Hepatic stellate cell (primary cell): ENCODE data around the gene SLC35F6.
"Not testable (repeated sequence)": the region's sequence is repeated elsewhere in the genome, so short reads cannot be mapped to it uniquely, and the experiment has no call there.

Source experiments
- DNase-seq: peaks from one replicate; pipeline ENCODE4 v3.0.0; 2011; ENCODE audit warnings: low spot score

The SLC35F6 gene

GRCh38 chr2:26730549-26731344 lies 33.3 kb upstream of the SLC35F6 start:
- DNase-seq, result no peak

DNA sequence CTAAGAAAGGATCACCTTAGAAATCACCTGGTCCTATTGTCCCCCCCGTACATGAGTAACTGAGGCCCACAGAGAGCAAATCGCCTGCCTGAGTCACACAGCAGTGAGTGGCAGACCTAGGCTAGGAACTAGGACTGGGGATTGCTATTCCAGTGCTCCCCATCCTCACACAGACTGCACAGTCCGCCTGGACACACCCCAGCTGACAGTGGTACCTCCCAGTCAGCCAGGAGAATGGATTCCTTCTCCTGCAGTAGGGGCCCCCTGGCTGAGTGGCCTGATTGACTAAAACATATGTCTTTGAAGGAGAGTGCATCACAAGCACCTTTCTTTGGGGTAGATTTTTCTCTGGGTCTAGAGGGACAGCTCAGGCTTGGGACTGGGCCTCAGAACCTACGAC lies 32.4 kb upstream of the SLC35F6 start:
- no peak for DNase-seq

DNA sequence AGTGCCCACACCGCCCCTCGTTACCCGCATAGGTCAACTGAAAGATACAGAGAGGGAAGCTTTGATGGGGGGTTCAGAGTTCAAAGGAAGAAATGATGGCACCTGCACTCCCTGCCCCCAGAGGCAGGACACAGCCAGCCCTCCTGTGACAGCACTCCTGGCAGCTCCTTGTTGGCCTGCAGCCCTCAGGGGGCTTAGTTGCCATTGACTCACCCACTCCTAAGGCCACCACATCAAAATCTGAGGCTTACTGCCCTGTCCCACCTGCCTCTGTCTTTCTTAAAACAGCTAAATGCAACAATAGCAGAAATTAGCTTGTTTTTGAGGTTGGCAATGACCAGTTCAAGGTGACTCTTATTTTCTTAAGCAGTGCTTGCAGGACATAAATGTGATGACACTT lies 31.6 kb upstream of the SLC35F6 start:
- DNase-seq, result no peak

GRCh38 chr2:26733413-26733812 lies 30.7 kb upstream of the SLC35F6 start:
- DNase-seq, result no peak

DNA sequence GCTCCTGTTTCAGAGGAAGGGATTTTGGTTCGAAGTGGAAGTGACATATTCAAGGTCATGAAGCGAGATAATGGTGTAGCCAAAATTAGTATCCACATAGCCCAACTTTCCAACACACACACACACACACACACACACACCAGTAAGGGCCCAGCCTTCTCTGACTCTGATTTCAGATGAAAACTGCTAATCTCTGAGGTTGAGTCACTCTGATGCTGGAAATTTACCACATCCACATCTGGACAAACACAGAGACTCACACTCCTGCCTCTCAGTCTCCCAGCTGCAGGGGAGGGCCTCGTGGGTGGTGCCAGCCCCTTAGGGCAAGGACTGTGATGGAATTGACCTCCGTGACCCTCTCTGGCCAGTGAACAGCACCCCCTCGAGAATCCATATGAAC lies 29.0 kb upstream of the SLC35F6 start:
- DNase-seq, result peak; percentile 82

GRCh38 chr2:26735883-26736588 lies 28.0 kb upstream of the SLC35F6 start:
- no peak for DNase-seq

GRCh38 chr2:26737221-26737620 lies 26.9 kb upstream of the SLC35F6 start:
- DNase-seq, result no peak

- no peak for DNase-seq
These were observed 25.6 kb upstream of the SLC35F6 start for GRCh38 chr2:26738481-26738880.

DNA sequence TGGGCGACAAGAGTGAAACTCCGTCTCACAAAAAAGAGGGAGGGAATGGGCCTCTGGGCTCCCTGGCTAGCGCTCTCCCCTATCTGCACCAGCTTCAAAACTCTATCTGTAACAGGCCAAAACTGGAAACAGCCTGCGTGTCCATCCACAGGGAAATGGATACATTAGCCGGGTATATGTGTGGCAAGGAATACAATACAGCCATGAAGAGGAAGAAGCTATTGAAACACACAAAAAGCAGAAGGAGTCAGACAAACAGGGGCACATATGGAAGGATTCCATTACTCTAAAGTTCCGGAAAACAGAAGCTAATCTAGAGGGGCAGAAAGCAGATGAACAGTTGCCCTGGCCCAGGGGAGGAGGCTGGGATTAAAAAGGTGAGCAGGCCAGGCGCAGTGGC lies 24.6 kb upstream of the SLC35F6 start:
- DNase-seq, result no peak

DNA sequence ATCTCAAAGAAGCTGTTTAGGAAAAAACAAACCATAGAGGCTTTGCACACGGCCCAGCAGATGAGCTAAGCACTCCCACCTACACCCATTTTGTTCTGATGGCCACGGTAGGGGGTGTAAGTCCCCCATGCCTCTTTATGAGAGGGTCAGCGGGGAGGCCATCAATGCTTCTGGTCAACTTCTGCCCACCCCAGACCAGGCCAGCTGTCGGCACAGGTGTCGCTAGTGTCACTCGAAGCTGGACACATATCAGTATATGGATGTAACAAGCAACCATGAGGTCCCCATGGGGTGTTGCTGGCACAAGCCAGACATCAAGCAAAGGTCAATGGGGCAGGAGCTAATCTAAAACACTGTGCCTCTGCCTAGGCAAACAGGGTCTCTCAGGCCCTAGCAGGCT lies 23.7 kb upstream of the SLC35F6 start:
- DNase-seq, result no peak

- DNase-seq, result no peak
These were observed 23.2 kb upstream of the SLC35F6 start for GRCh38 chr2:26740890-26741302.

- no peak for DNase-seq
These were observed 21.9 kb upstream of the SLC35F6 start for GRCh38 chr2:26742048-26742770.

DNA sequence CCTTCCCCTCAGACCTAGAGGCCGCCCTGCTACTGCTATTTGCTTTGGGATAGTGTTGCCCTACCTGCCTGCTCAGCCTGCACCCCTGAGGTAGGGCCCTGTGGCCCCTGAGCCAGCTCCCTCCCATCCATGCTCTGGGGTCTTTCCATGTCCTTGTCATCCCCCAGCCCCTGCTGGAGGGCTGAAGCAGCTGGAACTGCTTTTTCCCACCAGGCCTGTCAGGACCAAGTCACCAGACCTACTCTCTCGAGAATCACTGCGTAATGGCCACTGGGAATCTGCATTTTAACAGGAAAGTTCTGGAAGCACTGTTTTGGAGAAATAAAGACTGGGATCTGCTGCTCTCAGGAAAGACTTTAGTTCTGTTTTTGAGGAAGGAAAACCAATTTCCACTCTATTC lies 20.2 kb upstream of the SLC35F6 start:
- no peak for DNase-seq

- no peak for DNase-seq
These were observed 19.1 kb upstream of the SLC35F6 start for GRCh38 chr2:26744953-26745352.

DNA sequence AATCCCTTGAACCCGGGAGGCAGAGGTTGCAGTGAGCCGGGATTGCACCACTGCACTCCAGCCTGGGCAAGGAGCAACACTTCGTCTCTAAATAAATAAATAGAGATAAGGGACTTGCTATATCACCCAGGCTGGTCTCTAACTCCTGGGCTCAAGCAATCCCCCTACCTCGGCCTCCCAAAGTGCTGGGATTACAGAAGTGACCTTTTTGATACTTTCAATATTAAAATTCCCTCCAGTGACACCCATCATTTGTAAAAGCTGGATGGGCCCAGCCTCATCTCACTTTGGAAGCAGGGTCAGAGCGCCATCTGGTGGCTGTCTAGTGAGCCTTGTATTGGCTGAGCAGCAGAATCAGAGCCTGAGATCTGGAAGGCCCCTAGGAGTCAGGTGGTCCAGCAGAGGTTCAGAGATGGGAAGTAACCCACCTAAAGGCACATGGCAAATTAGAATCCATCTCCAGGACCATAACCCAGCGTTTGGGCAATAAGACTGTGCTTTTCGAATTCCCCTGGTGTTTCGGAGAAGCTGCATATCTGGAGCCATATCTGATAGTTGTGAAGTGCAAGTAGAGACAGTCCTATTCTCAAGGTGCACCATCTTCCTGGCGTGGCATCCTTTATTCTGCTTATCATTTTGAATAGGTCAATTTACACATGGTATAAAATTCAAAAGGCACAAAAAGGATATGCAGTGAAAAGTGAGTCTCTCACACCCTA lies 18.3 kb upstream of the SLC35F6 start:
- DNase-seq, result peak; percentile 71

DNA sequence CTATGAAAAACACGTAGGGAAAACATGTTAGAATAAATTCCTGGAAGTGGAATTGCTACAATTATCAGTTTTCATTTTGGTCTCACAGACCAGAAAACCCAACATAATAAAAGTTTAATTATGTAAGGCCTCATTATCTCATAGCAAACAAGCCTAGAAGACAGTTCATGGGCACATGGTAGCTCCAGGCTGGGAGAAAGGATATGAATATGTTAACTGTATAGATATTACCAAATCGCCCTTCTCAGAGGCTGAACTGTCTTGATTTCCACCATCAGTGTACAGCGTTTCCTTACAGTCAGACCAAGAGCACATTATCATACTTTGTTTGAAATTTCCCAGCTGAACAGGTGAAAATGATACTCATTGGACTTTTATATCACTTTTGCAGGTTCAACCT lies 17.1 kb upstream of the SLC35F6 start:
- no peak for DNase-seq

DNA sequence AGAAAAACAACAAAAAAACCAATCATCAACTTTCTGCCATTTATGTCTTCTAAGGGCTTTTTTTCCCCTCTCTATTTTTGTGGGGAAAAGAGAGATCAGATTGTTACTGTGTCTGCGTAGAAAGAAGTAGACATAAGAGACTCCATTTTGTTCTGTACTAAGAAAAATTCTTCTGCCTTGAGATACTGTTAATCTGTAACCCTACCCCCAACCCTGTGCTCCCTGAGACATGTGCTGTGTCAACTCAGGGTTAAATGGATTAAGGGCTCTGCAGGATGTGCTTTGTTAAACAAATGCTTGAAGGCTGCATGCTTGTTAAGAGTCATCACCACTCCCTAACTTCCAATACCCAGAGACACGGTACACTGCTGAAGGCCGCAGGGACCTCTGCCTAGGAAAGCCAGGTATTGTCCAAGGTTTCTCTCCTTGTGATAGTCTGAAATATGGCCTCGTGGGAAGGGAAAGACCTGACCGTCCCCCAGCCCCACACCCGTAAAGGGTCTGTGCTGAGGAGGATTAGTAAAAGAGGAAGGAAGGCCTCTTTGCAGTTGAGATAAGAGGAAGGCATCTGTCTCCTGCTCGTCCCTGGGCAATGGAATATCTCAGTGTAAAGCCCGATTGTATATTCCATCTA lies 14.2 kb upstream of the SLC35F6 start:
- DNase-seq, result not testable (repeated sequence)

DNA sequence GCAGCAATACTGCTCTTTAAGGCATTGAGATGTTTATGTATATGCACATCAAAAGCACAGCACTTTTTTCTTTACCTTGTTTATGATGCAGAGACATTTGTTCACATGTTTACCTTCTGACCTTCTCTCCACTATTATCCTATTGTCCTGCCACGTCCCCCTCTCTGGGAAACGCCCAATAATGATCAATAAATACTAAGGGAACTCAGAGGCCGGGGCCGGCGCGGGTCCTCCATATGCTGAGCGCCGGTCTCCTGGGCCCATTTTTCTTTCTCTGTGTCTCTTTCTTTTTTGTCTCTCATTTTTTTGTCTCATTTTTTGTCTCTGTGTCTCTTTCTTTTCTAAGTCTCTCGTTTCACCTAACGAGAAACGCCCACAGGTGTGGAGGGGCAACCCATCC lies 13.6 kb upstream of the SLC35F6 start:
- not testable (repeated sequence) for DNase-seq

DNA sequence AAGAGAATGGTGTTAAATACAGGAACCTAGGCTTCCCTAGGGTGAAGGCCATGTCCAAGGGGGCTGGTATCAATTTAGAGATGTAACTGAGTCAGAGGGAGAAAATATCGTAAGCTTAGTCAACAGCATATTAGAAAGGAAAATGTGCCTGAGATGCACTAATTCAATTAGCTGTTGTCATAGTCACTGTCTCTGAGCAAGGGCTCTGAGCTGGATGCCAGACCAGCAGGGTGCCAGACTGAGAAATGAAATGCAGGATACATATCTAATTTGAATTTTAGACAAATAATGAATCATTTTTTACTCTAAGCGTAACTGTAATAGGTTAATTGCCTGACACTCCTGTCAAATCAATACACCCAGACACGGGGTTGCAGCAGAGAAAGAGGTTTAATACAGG lies 11.4 kb upstream of the SLC35F6 start:
- no peak for DNase-seq

DNA sequence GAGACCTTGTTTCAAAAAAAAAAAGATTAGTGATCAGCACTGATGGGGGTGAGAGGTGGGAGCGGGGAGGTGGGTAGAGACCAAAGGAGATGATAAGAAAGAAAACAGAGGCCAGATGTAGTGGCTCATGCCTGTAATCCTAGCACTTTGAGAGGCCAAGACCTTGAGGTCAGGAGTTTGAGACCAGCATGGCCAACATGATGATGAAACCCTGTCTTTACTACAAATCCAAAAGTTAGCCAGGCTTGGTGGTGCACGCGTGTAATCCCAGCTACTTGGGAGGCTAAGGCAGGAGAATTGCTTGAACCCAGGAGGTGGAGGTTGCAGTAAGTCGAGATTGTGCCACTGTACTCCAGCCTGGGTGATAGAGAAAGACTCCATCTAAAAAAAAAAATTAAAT lies 9.5 kb upstream of the SLC35F6 start:
- no peak for DNase-seq

DNA sequence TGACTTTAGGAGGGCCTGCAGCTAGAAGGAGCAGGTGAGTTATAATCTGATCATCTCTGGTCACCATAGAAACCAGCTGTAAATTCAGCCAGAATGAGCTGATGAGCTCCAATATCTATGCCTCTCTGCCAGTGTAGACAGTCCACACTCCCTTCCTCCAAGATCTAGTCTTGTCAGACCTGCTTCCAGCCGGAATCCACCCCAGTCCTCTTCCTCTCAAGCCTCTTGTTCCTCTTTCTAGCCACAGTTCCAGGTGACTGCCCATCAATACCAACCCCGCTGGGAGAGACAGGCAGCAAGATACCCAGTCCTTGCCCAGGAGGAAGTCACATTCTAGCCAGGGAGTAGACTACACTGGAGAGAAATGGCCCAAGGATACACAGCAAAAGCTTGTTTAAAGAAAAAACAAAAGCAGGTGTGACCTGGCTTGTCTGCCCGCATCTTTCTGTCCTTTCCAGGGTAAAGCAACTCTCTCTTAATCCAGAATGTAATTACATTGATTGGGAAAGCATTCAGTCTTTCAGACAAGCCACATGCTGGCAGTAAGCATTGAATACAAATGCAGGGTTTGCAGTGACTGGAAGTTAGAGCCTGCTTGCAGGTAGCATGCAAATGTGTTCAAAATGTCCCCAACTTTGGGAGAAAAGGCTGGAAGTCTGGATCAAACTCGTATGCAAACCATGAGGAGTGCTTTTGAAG lies 9.0 kb upstream of the SLC35F6 start:
- DNase-seq, result no peak
